Spleen (tissue), 11 donors: ENCODE measurements around the gene TMEM18. TPM values are rescaled to one million over a fixed set of nuclear protein-coding genes. Genes with fewer than 3 reads are reported as not detected.
"Not testable (repeated sequence)": the region's sequence is repeated elsewhere in the genome, so short reads cannot be mapped to it uniquely, and the experiment has no call there.

ENCODE experiments used
- DNase-seq: peaks from one replicate; pipeline ENCODE4 v3.0.0-alpha.2; 2020
- H3K27ac ChIP-seq, 8 donors: fragments of 200-600 bp; sonication (generic) in 7 of 8; 1 replicate in 4 of 8; 2 replicates in 4 of 8; pipeline versions ENCODE4 v1.5.0 to v1.8.0; 2016 to 2021; ENCODE audit warnings: inconsistent platforms in 4 of 8, mild to moderate bottlenecking in 4 of 8, moderate library complexity in 1 of 8
- H3K27me3 ChIP-seq, 7 donors: fragments of 200-600 bp; sonication (generic) in 6 of 7; replicated peaks in 1 of 7; 1 replicate in 4 of 7; 2 replicates in 3 of 7; pipeline versions ENCODE4 v1.5.0 to v1.8.0; 2016 to 2021; ENCODE audit warnings: inconsistent platforms in 3 of 7, mild to moderate bottlenecking in 1 of 7
- H3K36me3 ChIP-seq, 6 donors: fragments of 200-600 bp; sonication (generic) in 5 of 6; 1 replicate in 4 of 6; 2 replicates in 2 of 6; pipeline versions ENCODE4 v1.5.0 to v1.8.0; 2016 to 2021; ENCODE audit warnings: inconsistent platforms in 2 of 6
- H3K4me1 ChIP-seq, 6 donors: fragments of 200-600 bp; sonication (generic) in 5 of 6; 1 replicate in 3 of 6; 2 replicates in 3 of 6; pipeline versions ENCODE4 v1.5.0 to v1.8.0; 2016 to 2021; ENCODE audit warnings: inconsistent platforms in 3 of 6
- H3K4me3 ChIP-seq, 8 donors: fragments of 200-600 bp; sonication (generic) in 7 of 8; 1 replicate in 4 of 8; 2 replicates in 4 of 8; pipeline versions ENCODE4 v1.5.0 to v1.8.0; 2016 to 2021; ENCODE audit warnings: inconsistent platforms in 4 of 8, mild to moderate bottlenecking in 4 of 8, moderate library complexity in 2 of 8
- H3K9me3 ChIP-seq, 8 donors: fragments of 200-600 bp; sonication (generic) in 7 of 8; 1 replicate in 4 of 8; 2 replicates in 4 of 8; pipeline versions ENCODE4 v1.5.0 to v1.8.0; 2016 to 2021; ENCODE audit warnings: inconsistent platforms in 4 of 8
- POLR2A ChIP-seq, 3 donors: fragments of 450-650 bp; IDR thresholded peaks; one replicate each; pipeline ENCODE4 v1.5.1; 2017; ENCODE audit warnings: antibody characterized with exemption in 3 of 3, mild to moderate bottlenecking in 1 of 3
- POLR2AphosphoS5 ChIP-seq, 3 donors: sonication (generic); formaldehyde crosslinking; IDR thresholded peaks; one replicate each; pipeline ENCODE4 v1.5.1; 2017; ENCODE audit warnings: antibody characterized with exemption in 3 of 3
- WGBS, 5 donors: extraction: QIAGEN DNeasy Blood & Tissue Kit in 3 of 5; methylation state at CpG; one replicate each; pipeline versions ENCODE4 v1.1.5 to v1.1.7; 2013 to 2018; 5-methylcytosine and 5-hydroxymethylcytosine counted together
- intact Hi-C: fragments of 100-400 bp; cut with DNase I; formaldehyde crosslinking; loops from one replicate; pipeline ENCODE4 v1.15.0; 2023; ENCODE audit warnings: low total_unique reads
- polyA plus RNA-seq, 3 donors: library from polyadenylated mRNA; stranded (reverse); fragments of 200-250 nt; gene quantifications; one replicate each; pipeline ENCODE4 v1.2.1, GENCODE V29; 2013
- total RNA-seq, 7 donors: library from RNA; depleted of rRNA in 3 of 7; stranded (reverse); fragments of >200 nt in 3 of 7; fragmentation: NEBNext Ultra II Directional in 4 of 7; extraction: Animal tissue kit (Norgen Biotek cat#: 25700) in 4 of 7; gene quantifications; one replicate each; pipeline versions ENCODE4 v1.1.0 to v1.2.1, GENCODE V29; 2016 to 2021
- TF ChIP-seq, protein P1 (sequence below), 11 experiments: fragments of 200-600 bp in 7 of 11; fragments of 450-650 bp in 4 of 11; sonication (generic) in 4 of 11; IDR thresholded peaks in 8 of 11; conservative IDR thresholded peaks in 3 of 11; 1 replicate in 7 of 11; 2 replicates in 4 of 11; pipeline versions ENCODE4 v1.4.0 to v1.8.0; 2016 to 2021; ENCODE audit warnings: antibody characterized with exemption in 11 of 11, inconsistent platforms in 4 of 11, mild to moderate bottlenecking in 1 of 11
- donor health status: healthy with polysubstance abuse.
- donor health status: DM: no; HTN: no; CAD: no; lungs with moderate emphysema.
- donor health status: DM: no; HTN: no; CAD: no.
- donor health status: Bipolar disorder and iron deficiency.
- donor health status: healthy.
- donor health status: DM: no; HTN: no; CAD: no.
- donor health status: DM: yes; HTN: yes; CAD: no.

TMEM18 gene
- total and polyA plus RNA-seq, 10 donors = 20.0 to 29.3 (median 22.6) TPM

DNA sequence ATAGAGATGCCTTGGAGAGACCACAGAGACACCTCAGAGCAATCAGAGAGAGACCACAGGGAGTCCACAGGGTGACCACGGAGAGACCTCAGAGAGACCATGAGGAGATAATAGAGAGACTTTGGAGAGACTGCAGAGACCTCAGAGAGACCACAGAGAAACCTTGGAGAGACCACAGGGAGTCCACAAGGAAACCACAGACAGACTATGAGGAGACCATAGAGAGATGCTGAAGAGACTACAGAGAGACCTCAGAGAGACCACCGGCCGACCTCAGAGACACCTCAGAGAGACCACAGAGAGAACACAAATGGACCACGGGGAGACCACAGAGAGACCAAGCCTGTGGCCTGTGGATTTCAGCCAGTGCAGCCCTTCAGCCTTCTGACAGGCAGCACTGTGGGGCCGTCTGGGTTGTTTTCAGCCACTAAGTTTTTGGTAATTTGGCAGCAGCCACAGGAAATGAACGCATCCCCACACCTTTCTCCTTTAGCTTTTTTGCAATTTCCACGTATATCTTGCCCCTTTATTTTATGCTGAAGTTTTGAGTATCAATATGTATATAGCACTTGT, 11.4 kb upstream of the TMEM18 start:
- WGBS, 5 donors = 59 to 70% (median 68%) methylated on average over 7 of the region's 7 CpGs
- Histone ChIP-seq H3K36me3 (no peaks in the 10 kb centered on the region), H3K4me3 (no peak overlapping the region), H3K9me3 (peaks cover 0 to 34% (median 27%) of the 10 kb centered on the region in 8 donors), H3K27me3 (no peaks in the 10 kb centered on the region), H3K4me1 (peaks cover 0 to 12% (median 0%) of the 10 kb centered on the region in 6 donors), H3K27ac (no peak overlapping the region)
- no peak for DNase-seq
- TF ChIP-seq POLR2AphosphoS5 (IDR thresholded peaks at IDR 0.05) (no peak), POLR2A (IDR thresholded peaks at IDR 0.05) (no peak)
- TF ChIP-seq, protein P1, sequence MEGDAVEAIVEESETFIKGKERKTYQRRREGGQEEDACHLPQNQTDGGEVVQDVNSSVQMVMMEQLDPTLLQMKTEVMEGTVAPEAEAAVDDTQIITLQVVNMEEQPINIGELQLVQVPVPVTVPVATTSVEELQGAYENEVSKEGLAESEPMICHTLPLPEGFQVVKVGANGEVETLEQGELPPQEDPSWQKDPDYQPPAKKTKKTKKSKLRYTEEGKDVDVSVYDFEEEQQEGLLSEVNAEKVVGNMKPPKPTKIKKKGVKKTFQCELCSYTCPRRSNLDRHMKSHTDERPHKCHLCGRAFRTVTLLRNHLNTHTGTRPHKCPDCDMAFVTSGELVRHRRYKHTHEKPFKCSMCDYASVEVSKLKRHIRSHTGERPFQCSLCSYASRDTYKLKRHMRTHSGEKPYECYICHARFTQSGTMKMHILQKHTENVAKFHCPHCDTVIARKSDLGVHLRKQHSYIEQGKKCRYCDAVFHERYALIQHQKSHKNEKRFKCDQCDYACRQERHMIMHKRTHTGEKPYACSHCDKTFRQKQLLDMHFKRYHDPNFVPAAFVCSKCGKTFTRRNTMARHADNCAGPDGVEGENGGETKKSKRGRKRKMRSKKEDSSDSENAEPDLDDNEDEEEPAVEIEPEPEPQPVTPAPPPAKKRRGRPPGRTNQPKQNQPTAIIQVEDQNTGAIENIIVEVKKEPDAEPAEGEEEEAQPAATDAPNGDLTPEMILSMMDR (IDR thresholded peaks at IDR 0.05 in 8 of 11, conservative IDR thresholded peaks at IDR 0.05 in 3 of 11) = no peak
- intact Hi-C loops = no loop called here

DNA sequence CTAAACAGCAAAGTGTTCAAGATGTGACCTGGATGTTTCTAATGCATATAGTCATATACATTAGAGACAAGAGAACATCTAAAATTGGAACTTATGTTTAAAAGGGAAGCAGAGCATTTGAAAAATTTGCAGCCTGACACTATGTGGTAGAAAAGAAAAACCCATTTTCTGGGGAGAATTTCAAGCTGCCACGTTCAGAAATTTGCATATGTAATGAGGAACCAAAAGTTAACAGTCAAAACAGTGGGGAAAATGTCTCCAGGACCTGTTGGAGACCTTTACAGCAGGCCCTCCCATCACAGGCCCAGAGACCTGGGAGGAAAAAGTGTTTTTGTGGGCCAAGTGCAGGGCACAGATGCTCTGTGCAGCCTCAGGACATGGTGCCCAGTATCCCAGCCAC, 8.2 kb upstream of the TMEM18 start:
- Histone ChIP-seq H3K9me3 (peaks cover 0 to 44% (median 29%) of the 10 kb centered on the region in 8 donors), H3K4me3 (no peak overlapping the region), H3K36me3 (no peaks in the 10 kb centered on the region), H3K27me3 (no peaks in the 10 kb centered on the region), H3K4me1 (peaks cover 0 to 12% (median 0%) of the 10 kb centered on the region in 6 donors), H3K27ac (no peak overlapping the region)
- TF ChIP-seq, protein P1 (IDR thresholded peaks at IDR 0.05 in 8 of 11, conservative IDR thresholded peaks at IDR 0.05 in 3 of 11) = no peak
- no peak for TF ChIP-seq POLR2A (IDR thresholded peaks at IDR 0.05)
- no peak for TF ChIP-seq POLR2AphosphoS5 (IDR thresholded peaks at IDR 0.05)
- intact Hi-C loops = no loop called here
- WGBS, 5 donors = 41 to 52% (median 49%) methylated on average over 1 of the region's 1 CpG
- no peak for DNase-seq

DNA sequence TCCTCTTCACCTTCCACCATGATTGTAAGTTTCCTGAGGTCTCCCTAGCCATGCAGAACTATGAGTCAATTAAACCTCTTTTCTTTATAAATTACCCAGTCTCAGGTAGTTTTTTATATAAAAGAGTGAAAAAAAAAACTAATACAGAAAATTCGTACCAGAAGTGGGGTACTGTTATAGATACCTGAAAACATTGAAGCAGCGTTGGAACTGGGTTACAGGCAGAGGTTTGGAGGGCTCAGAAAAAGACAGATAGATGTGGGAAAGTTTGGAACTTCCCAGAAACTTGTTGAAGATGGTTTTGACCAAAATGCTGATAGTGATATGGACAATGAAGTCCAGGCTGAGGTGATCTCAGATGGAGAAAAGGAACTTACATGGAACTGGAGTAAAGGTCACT, 7.7 kb upstream of the TMEM18 start:
- intact Hi-C loops = not testable (repeated sequence)

DNA sequence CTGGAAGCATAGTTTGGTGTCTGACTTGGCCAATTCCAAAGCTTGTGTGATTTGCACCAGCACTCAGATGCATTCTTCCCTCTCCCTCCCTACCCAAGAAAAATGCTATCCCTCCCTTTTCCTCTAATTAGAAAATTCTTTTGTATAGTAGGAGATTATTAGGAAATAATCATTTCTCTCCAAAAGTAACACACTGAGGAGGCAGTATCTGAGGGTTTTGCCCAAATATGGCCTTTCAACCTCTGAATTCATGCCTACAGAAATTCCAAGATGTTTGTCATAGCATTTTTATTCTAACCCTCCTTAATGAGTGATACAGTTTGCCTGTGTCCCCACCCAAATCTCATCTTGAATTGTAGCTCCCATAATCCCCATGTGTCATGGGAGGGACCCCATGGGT, 5.0 kb upstream of the TMEM18 start:
- Histone ChIP-seq H3K36me3 (no peaks in the 10 kb centered on the region), H3K4me1 (peaks cover 0 to 12% (median 10%) of the 10 kb centered on the region in 6 donors), H3K4me3 (no peak overlapping the region), H3K9me3 (peaks cover 0 to 44% (median 29%) of the 10 kb centered on the region in 8 donors), H3K27ac (no peak overlapping the region), H3K27me3 (no peaks in the 10 kb centered on the region)
- no peak for DNase-seq
- no peak for TF ChIP-seq POLR2AphosphoS5 (IDR thresholded peaks at IDR 0.05)
- TF ChIP-seq POLR2A (IDR thresholded peaks at IDR 0.05) = no peak
- TF ChIP-seq, protein P1 (IDR thresholded peaks at IDR 0.05 in 8 of 11, conservative IDR thresholded peaks at IDR 0.05 in 3 of 11) = no peak
- intact Hi-C loops = no loop called here

More for the DNA sequence above, 7.7 kb upstream of the TMEM18 start:
- 76 to 95% (median 89%) methylated on average over 2 of the region's 2 CpGs for WGBS, 5 donors
- not testable (repeated sequence) for DNase-seq, H3K4me1 ChIP-seq, H3K4me3 ChIP-seq, H3K36me3 ChIP-seq, H3K27ac ChIP-seq, H3K27me3 ChIP-seq
- H3K9me3 ChIP-seq = peaks cover 0 to 44% (median 29%) of the 10 kb centered on the region in 8 donors
